Mesenchymal stem cell (in vitro differentiated cells and primary cell): ENCODE measurements around the gene STX1A.

Experiments used
- DNase-seq: peaks from one replicate; pipeline ENCODE4 v3.0.0-alpha.2; 2013
- H2AFZ ChIP-seq: one replicate; pipeline ENCODE4 v1.6.1; 2013; ENCODE audit warnings: low read depth, mild to moderate bottlenecking, control low read depth, inconsistent platforms, low read length, moderate library complexity
- H2AK5ac ChIP-seq: 2 replicates; pipeline ENCODE4 v1.6.1; 2013; ENCODE audit warnings: low read length, moderate library complexity, mild to moderate bottlenecking, inconsistent platforms; ENCODE audit not compliant: severe bottlenecking
- H2BK120ac ChIP-seq: one replicate; pipeline ENCODE4 v1.6.1; 2013; ENCODE audit warnings: low read depth, mild to moderate bottlenecking, inconsistent platforms, low read length, moderate library complexity
- H2BK12ac ChIP-seq, 2 experiments: one replicate each; pipeline ENCODE4 v1.6.1; 2013; ENCODE audit warnings: inconsistent platforms in 2 of 2, low read length in 2 of 2, mild to moderate bottlenecking in 2 of 2, moderate library complexity in 2 of 2, control low read depth in 1 of 2
- H2BK15ac ChIP-seq: one replicate; pipeline ENCODE4 v1.6.1; 2013; ENCODE audit warnings: mild to moderate bottlenecking, low read depth, inconsistent platforms; ENCODE audit not compliant: poor library complexity, severe bottlenecking
- H2BK5ac ChIP-seq: 2 replicates; pipeline ENCODE4 v1.6.1; 2013; ENCODE audit warnings: low read depth, mild to moderate bottlenecking, low read length, control low read depth, inconsistent platforms; ENCODE audit not compliant: poor library complexity, severe bottlenecking
- H3K14ac ChIP-seq, 2 experiments: one replicate each; pipeline ENCODE4 v1.6.1; 2013; ENCODE audit warnings: inconsistent platforms in 2 of 2, low read length in 2 of 2, control low read depth in 1 of 2, mild to moderate bottlenecking in 1 of 2, moderate library complexity in 1 of 2
- H3K18ac ChIP-seq, 2 experiments: one replicate each; pipeline ENCODE4 v1.6.1; 2013; ENCODE audit warnings: inconsistent platforms in 2 of 2, low read length in 2 of 2, control low read depth in 1 of 2, low read depth in 1 of 2, mild to moderate bottlenecking in 1 of 2
- H3K23ac ChIP-seq, 2 experiments: one replicate each; pipeline ENCODE4 v1.6.1; 2013; ENCODE audit warnings: inconsistent platforms in 2 of 2, low read length in 2 of 2, mild to moderate bottlenecking in 2 of 2, moderate library complexity in 2 of 2, control low read depth in 1 of 2
- H3K27ac ChIP-seq: 2 replicates; pipeline ENCODE4 v1.5.1; 2013; ENCODE audit warnings: mild to moderate bottlenecking, moderate library complexity, low read length, control low read depth, inconsistent platforms; ENCODE audit not compliant: poor library complexity, severe bottlenecking
- H3K27me3 ChIP-seq, 2 experiments: 2 replicates each; pipeline versions ENCODE4 v1.6.1 to v1.7.0; 2013; ENCODE audit warnings: low read length in 2 of 2, mild to moderate bottlenecking in 2 of 2, moderate library complexity in 2 of 2, control low read depth in 1 of 2, inconsistent platforms in 1 of 2; ENCODE audit not compliant: control insufficient read depth in 1 of 2, insufficient read depth in 1 of 2
- H3K36me3 ChIP-seq, 2 experiments: 2 replicates each; pipeline versions ENCODE4 v1.6.1 to v1.7.0; 2013; ENCODE audit warnings: low read length in 2 of 2, control low read depth in 1 of 2, inconsistent platforms in 1 of 2, low read depth in 1 of 2, mild to moderate bottlenecking in 1 of 2; ENCODE audit not compliant: insufficient read depth in 2 of 2, control insufficient read depth in 1 of 2
- H3K4ac ChIP-seq, 2 experiments: one replicate each; pipeline ENCODE4 v1.6.1; 2013; ENCODE audit warnings: inconsistent platforms in 2 of 2, low read length in 2 of 2, mild to moderate bottlenecking in 2 of 2, moderate library complexity in 2 of 2, control low read depth in 1 of 2, low read depth in 1 of 2
- H3K4me1 ChIP-seq: 2 replicates; pipeline ENCODE4 v1.6.1; 2013; ENCODE audit warnings: low read depth, low read length, control low read depth; ENCODE audit not compliant: control insufficient read depth, insufficient read depth
- H3K4me2 ChIP-seq: 2 replicates; pipeline ENCODE4 v1.6.1; 2013; ENCODE audit warnings: low read length, mild to moderate bottlenecking, inconsistent platforms; ENCODE audit not compliant: poor library complexity, severe bottlenecking
- H3K4me3 ChIP-seq, 2 experiments: 2 replicates each; pipeline versions ENCODE4 v1.5.1 to v1.7.0; 2013; ENCODE audit warnings: low read length in 2 of 2, mild to moderate bottlenecking in 2 of 2, control low read depth in 1 of 2, low read depth in 1 of 2; ENCODE audit not compliant: insufficient read depth in 1 of 2
- H3K79me1 ChIP-seq: replicated peaks from 2 replicates; pipeline ENCODE4 v1.6.1; 2013; ENCODE audit warnings: mild to moderate bottlenecking, control low read depth, low read length, inconsistent platforms; ENCODE audit not compliant: poor library complexity, severe bottlenecking
- H3K9ac ChIP-seq: 2 replicates; pipeline ENCODE4 v1.7.0; 2013; ENCODE audit warnings: mild to moderate bottlenecking, low read length, moderate library complexity
- H3K9me3 ChIP-seq: 2 replicates; pipeline ENCODE4 v1.7.0; 2013; ENCODE audit warnings: mild to moderate bottlenecking, low read length; ENCODE audit not compliant: control insufficient read depth
- H4K8ac ChIP-seq: one replicate; pipeline ENCODE4 v1.6.1; 2013; ENCODE audit warnings: inconsistent platforms, mild to moderate bottlenecking, low read length, moderate library complexity
- H4K91ac ChIP-seq: one replicate; pipeline ENCODE4 v1.6.1; 2013; ENCODE audit warnings: mild to moderate bottlenecking, low read length, inconsistent platforms
- WGBS: methylation state at CpG from one replicate; pipeline ENCODE4 v1.1.7; 2013; ENCODE audit warnings: mixed read lengths; 5-methylcytosine and 5-hydroxymethylcytosine counted together

Gene STX1A

GRCh38 chr7:73704640-73705550 is 14.6 kb downstream of the STX1A start:
- Histone ChIP-seq H2BK15ac (no peak overlapping the region), H3K27ac (peak overlapping the region; percentile 67), H4K8ac (no peak overlapping the region), H3K27me3 (no peaks in the 10 kb centered on the region), H3K9me3 (no peaks in the 10 kb centered on the region), H3K36me3 (peaks cover 82 to 87% of the 10 kb centered on the region in 2 experiments), H2BK120ac (no peak overlapping the region), H3K14ac (no peak overlapping the region), H2BK5ac (peak overlapping the region; percentile 48), H3K79me1 (peaks cover 18% of the 10 kb centered on the region), H3K4me1 (peaks cover 56% of the 10 kb centered on the region), H2AFZ (no peak overlapping the region), H3K18ac (no peak overlapping the region), H3K4ac (no peak overlapping the region), H3K4me3 (no peak overlapping the region), H2BK12ac (no peak overlapping the region), H3K4me2 (peak overlapping the region; percentile 19), H4K91ac (no peak overlapping the region), H2AK5ac (peak overlapping the region; percentile 91), H3K23ac (no peak overlapping the region), H3K9ac (peak overlapping the region; percentile 9)
- DNase-seq = no peak
- 90% methylated on average over 18 of the region's 23 CpGs for WGBS

- Histone ChIP-seq H3K4me3 (no peak overlapping the region), H2AK5ac (peak overlapping the region; percentile 33), H3K27me3 (no peaks in the 10 kb centered on the region), H2BK15ac (peak overlapping the region; percentile 13), H2BK5ac (no peak overlapping the region), H3K36me3 (peaks cover 87% of the 10 kb centered on the region in 2 experiments), H3K27ac (peak overlapping the region; percentile 67), H3K4me2 (no peak overlapping the region), H4K8ac (no peak overlapping the region), H3K9me3 (no peaks in the 10 kb centered on the region), H3K18ac (peak overlapping the region in 1 of 2 experiments; percentile 34), H3K4me1 (peaks cover 52% of the 10 kb centered on the region), H3K23ac (peak overlapping the region in 1 of 2 experiments; percentile 51), H3K9ac (no peak overlapping the region), H2BK12ac (peak overlapping the region in 1 of 2 experiments; percentile 54), H3K79me1 (peaks cover 18% of the 10 kb centered on the region), H3K4ac (no peak overlapping the region), H2AFZ (no peak overlapping the region), H2BK120ac (no peak overlapping the region), H4K91ac (peak overlapping the region; percentile 28), H3K14ac (no peak overlapping the region)
- WGBS = 42% methylated on average over 32 of the region's 45 CpGs
- DNase-seq = peak; percentile 50
Observed at GRCh38 chr7:73703757-73704639, 15.5 kb downstream of the STX1A start.

- 77% methylated on average over 13 of the region's 13 CpGs for WGBS
- no peak overlapping the region for H3K4me2 ChIP-seq
- no peak overlapping the region for H2BK120ac ChIP-seq
- H3K14ac ChIP-seq = no peak overlapping the region
- H4K91ac ChIP-seq = peak overlapping the region; percentile 28
- H3K9me3 ChIP-seq = no peaks in the 10 kb centered on the region
- H3K18ac ChIP-seq = peak overlapping the region in 1 of 2 experiments; percentile 34
- H2BK12ac ChIP-seq = peak overlapping the region in 1 of 2 experiments; percentile 54
- H3K36me3 ChIP-seq = peaks cover 87% of the 10 kb centered on the region in 2 experiments
- H2BK15ac ChIP-seq = no peak overlapping the region
- no peak overlapping the region for H3K23ac ChIP-seq
- no peak for DNase-seq
- no peak overlapping the region for H3K9ac ChIP-seq
- no peak overlapping the region for H4K8ac ChIP-seq
- H3K4me3 ChIP-seq = no peak overlapping the region
- H3K4ac ChIP-seq = no peak overlapping the region
- H3K4me1 ChIP-seq = peaks cover 44% of the 10 kb centered on the region
- no peaks in the 10 kb centered on the region for H3K27me3 ChIP-seq
- H2AK5ac ChIP-seq = peak overlapping the region; percentile 45
- H3K27ac ChIP-seq = no peak overlapping the region
- no peak overlapping the region for H2AFZ ChIP-seq
- H3K79me1 ChIP-seq = peaks cover 12% of the 10 kb centered on the region
- no peak overlapping the region for H2BK5ac ChIP-seq
Observed at GRCh38 chr7:73703225-73703624, 16.2 kb downstream of the STX1A start.

GRCh38 chr7:73702665-73703064 is 16.8 kb downstream of the STX1A start:
- no peak overlapping the region for H3K4ac ChIP-seq
- WGBS = 94% methylated on average over 18 of the region's 18 CpGs

More at GRCh38 chr7:73702665-73703064, 16.8 kb downstream of the STX1A start:
- Histone ChIP-seq H3K79me1 (peaks cover 12% of the 10 kb centered on the region), H3K14ac (no peak overlapping the region), H3K4me3 (no peak overlapping the region), H2BK5ac (no peak overlapping the region), H3K18ac (no peak overlapping the region), H4K8ac (no peak overlapping the region), H3K27ac (no peak overlapping the region), H4K91ac (no peak overlapping the region), H3K36me3 (peaks cover 90 to 91% of the 10 kb centered on the region in 2 experiments), H3K4me1 (peaks cover 43% of the 10 kb centered on the region), H3K27me3 (no peaks in the 10 kb centered on the region), H2BK15ac (no peak overlapping the region), H3K9ac (no peak overlapping the region), H2BK12ac (no peak overlapping the region), H2AK5ac (no peak overlapping the region), H3K4me2 (no peak overlapping the region), H2BK120ac (no peak overlapping the region), H3K9me3 (no peaks in the 10 kb centered on the region), H2AFZ (no peak overlapping the region), H3K23ac (no peak overlapping the region)
- no peak for DNase-seq
